Erythroblast (primary cell): ENCODE measurements around the gene OGA.
A peak's percentile ranks its signal among the peaks of the same experiment; 100 is the strongest.
"Not testable (repeated sequence)": the region's sequence is repeated elsewhere in the genome, so short reads cannot be mapped to it uniquely, and the experiment has no call there.

Source experiments
- DNase-seq, 2 experiments: peaks; one replicate each; lab custom pipeline; 2025; lab: John Stamatoyannopoulos, UW
- GATA1 ChIP-seq: IDR thresholded peaks from 2 replicates; pipeline ENCODE4 v1.6.1; 2011; ENCODE audit warnings: low read depth, mild to moderate bottlenecking, control low read depth, low read length, moderate library complexity
- POLR2A ChIP-seq: IDR thresholded peaks from 2 replicates; pipeline ENCODE4 v1.6.1; 2011; ENCODE audit warnings: mild to moderate bottlenecking, low read length

Gene OGA

DNA sequence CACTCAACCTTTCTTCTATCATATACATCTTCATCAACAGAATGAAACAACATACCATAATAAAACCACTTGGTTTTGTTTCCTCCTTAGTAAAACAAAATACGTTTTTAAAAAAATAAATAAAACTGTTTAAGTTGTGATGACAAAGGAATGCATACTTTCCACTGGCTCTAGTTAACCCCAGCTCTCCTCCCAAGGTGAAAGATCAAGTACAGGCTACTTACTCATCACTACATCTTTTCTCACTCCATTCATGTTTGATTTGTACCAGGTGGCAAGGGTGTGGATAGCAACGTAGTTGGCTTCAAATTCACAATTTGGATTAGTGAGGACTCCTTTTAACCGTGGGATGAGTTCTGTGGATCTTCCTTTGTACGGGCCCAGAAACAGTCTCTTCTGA is 14.7 kb downstream of the OGA start:
- no peak for DNase-seq
- TF ChIP-seq GATA1 (no peak), POLR2A (no peak)

DNA sequence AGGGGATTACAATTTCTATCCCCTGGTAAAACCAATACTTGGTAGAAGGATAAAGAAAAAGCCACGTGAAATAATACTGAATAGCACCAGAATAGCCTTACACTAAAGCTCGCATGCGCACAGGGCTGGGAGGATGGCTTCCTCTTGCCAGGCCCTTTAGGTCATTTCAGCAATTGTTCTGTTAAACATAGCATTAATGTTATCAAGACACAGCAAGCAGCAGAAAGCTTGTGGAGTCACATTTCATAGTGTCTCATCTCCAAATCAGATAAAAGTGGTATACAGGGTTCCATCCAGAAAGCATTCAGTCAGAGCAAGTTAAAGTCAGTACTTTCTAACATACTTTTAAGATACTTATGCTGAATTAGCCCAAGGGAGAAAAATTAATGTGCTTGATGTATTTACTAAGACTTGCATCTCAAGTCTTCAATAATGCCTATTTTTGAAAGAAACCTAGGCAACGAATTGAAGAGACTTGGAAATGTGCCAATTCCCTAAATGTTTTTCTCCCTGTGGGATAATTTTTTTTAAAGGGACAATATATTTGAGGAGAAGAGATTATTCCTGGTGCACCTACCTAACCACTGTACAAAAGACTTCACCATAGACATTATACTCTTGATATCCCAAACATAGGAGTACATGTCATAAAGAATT is 20.7 kb downstream of the OGA start:
- peak; percentile 34 to 56 for DNase-seq
- no peak for TF ChIP-seq GATA1
- TF ChIP-seq POLR2A, result no peak

- TF ChIP-seq GATA1 (no peak), POLR2A (no peak)
- DNase-seq, result no peak
These were observed 24.7 kb downstream of the OGA start for GRCh38 chr10:101793526-101793925.

DNA sequence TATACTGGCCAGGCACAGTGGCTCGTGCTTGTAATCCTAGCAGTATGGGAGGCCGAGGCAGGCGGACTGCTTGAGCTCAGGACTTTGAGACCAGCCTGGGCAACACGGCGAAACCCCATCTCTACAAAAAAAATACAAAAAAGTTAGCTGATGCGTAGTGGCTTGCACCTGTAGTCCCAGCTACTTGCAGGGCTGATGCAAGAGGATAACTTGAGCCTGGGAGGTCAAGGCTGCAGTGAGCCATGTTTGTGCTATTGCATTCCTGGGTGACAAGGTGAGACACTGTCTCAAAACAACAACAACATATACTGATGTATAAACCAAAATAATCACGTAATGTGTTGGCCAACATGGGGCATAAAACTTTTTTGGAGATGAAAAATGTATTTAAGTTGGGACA is 28.6 kb downstream of the OGA start:
- DNase-seq, result no peak
- no peak for TF ChIP-seq GATA1
- no peak for TF ChIP-seq POLR2A

DNA sequence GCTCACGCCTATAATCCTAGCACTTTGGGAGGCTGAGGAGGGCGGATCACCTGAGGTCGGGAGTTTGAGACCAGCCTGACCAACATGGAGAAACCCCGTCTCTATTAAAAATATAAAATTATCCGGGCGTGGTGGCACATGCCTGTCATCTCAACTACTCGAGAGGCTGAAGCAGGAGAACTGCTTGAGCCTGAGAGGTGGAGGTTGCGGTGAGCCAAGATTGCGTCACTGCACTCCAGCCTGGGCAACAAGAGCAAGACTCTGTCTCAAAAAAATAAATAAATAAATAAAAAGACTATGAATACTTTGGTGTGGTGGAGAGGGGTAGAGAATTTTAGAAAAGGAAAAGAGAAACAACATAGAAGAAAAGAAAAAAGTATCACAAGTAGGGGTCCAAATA is 29.0 kb downstream of the OGA start:
- not testable (repeated sequence) for DNase-seq

DNA sequence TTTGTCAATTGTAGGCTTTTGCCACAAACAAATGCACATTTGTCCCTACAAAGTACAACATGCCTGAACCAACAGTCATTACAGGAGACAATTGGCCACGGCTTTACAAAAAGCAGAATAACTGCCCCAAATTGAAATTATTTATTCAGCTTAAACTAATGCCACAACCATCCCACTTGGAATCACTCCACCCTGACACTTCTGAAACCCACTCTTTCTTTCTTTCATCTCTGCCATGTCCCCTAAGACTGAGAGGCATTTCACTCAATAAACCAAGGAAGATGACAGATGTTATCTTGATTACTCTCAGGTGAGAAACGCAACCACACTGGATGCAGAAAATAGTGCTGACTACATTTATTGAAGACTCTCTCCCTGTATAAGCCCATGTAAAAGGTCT is 32.4 kb downstream of the OGA start:
- no peak for DNase-seq
- TF ChIP-seq GATA1, result no peak
- TF ChIP-seq POLR2A, result no peak

- no peak for DNase-seq
- TF ChIP-seq GATA1, result no peak
- TF ChIP-seq POLR2A, result no peak
These were observed 33.7 kb downstream of the OGA start for GRCh38 chr10:101784558-101784957.

GRCh38 chr10:101783736-101784118 is 34.5 kb downstream of the OGA start:
- no peak for TF ChIP-seq GATA1
- TF ChIP-seq POLR2A, result peak; percentile 20
- no peak for DNase-seq

DNA sequence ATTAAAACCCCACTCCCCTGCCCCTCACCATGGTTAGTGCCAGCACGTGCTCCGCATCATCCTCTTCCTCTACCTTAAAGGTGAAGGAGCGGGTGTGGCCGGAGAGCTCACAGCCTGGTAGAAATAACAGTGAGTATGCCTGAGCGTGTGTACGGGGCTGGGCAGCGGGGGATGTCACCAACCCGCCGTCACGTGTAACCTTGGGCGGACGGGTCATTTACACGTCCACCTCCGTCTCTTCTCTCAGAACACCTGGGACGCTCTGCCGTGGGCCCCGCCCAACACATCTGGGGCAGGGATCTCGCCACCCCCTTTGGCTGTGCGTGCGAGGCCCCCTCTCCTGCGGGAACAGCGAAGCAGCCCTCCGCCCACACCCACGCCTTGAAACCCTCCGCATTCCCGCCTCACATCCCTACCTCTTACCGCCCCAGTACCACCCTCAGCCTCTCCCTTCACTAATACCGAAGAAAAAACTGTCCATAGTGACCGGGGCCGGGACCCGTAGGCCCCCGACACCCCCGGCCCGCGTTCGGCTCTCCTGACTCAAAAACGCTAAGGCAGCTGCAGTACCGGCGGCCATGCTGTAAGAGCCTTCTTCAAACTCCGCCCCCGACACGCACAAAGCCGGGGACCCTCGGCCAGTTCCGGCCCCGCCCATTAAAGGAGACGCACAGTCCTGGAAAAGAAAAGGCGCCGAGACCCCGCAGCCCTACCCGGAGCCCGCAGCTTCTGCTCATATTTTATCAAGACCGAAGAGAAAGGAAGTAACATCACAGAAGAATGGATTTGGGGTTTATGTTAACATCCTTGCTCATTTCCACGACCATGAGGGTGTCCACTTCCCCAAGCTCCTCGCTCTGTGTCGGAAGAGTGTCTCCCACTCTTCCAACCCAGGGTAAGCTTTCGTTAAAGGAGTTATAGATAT is 35.2 kb downstream of the OGA start, which contains the start of gene NPM3:
TSS of gene NPM3 (minus strand) at position 636 of the 925 bp plus-strand sequence. CDS start at position 580, 56 bp downstream.
- no peak for TF ChIP-seq GATA1
- peak; percentile 46 for TF ChIP-seq POLR2A
- peak; percentile 83 to 85 for DNase-seq

- TF ChIP-seq GATA1 (no peak), POLR2A (no peak)
- no peak for DNase-seq
These were observed 36.0 kb downstream of the OGA start for GRCh38 chr10:101781984-101782810.

GRCh38 chr10:101781655-101781983 is 36.6 kb downstream of the OGA start:
- DNase-seq, result peak in 1 of 2 experiments; percentile 27
- TF ChIP-seq GATA1, result no peak
- TF ChIP-seq POLR2A, result no peak

GRCh38 chr10:101780818-101781654 is 37.2 kb downstream of the OGA start:
- TF ChIP-seq GATA1, result no peak
- TF ChIP-seq POLR2A, result no peak
- peak; percentile 70 to 83 for DNase-seq

DNA sequence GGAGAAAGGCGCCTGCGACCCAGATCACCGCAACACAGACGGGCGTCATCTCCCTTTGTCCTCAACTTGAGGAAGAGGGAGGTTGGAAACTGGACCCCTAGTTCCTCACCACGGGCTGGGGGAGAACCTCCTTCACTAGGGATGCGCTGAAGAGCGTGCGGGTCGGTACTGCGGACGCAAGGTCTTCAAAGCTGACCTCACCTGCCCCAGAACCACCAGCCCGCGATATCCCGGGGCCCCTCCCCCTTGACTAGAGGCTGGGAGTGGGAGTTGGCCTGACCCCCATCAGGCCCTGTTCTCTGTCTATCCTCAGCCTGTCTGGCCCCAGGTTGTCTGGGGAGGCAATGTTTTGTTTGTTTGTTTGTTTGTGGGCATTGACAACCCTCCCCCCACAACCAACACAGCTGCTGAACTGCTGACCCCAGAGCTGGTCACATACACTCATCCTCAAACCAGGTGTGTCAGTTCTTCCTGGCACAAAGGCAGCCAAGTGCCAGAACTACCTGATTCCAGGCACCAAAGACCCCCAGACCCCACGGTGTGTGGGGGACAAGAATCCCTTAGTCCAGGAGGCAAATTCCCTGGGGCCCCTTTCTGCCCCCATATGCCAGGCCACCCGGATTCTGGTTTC is 37.9 kb downstream of the OGA start:
- TF ChIP-seq GATA1 (no peak), POLR2A (no peak)
- no peak for DNase-seq
